Right lobe of liver (tissue), 6 donors: Measurements from ENCODE around the gene PDZD2. TPM values are rescaled to one million over a fixed set of nuclear protein-coding genes. Genes with fewer than 3 reads are reported as not detected.
"Not testable (repeated sequence)": the region's sequence is repeated elsewhere in the genome, so short reads cannot be mapped to it uniquely, and the experiment has no call there.

Experiments used
- ATAC-seq, 4 donors: fragments of 200-7000 bp; cut with Tn5 transposase; one replicate each; pipeline ENCODE4 v1.9.1; 2020; ENCODE audit warnings: mild to moderate bottlenecking in 4 of 4, moderate library complexity in 4 of 4
- DNase-seq, 3 donors: peaks; one replicate each; pipeline ENCODE4 v3.0.0-alpha.2; 2020
- H3K27ac ChIP-seq, 3 donors: fragments of 200-600 bp; one replicate each; pipeline ENCODE4 v1.8.0; 2022
- H3K27me3 ChIP-seq, 2 donors: fragments of 200-600 bp; one replicate each; pipeline ENCODE4 v1.8.0; 2022
- H3K36me3 ChIP-seq, 4 donors: fragments of 200-600 bp; sonication (generic) in 1 of 4; one replicate each; pipeline versions ENCODE4 v1.5.1 to v1.8.0; 2017 to 2022; ENCODE audit warnings: control low read depth in 1 of 4
- H3K4me1 ChIP-seq, 4 donors: fragments of 200-600 bp; sonication (generic) in 1 of 4; one replicate each; pipeline versions ENCODE4 v1.5.1 to v1.8.0; 2017 to 2022; ENCODE audit warnings: control low read depth in 1 of 4
- H3K4me3 ChIP-seq, 3 donors: fragments of 200-600 bp; one replicate each; pipeline ENCODE4 v1.8.0; 2022
- H3K9me3 ChIP-seq, 4 donors: fragments of 200-600 bp; sonication (generic) in 1 of 4; one replicate each; pipeline versions ENCODE4 v1.5.1 to v1.8.0; 2017 to 2022; ENCODE audit warnings: control low read depth in 1 of 4
- POLR2A ChIP-seq: fragments of 450-650 bp; IDR thresholded peaks from one replicate; pipeline ENCODE4 v1.6.1; 2017; ENCODE audit warnings: antibody characterized with exemption, mild to moderate bottlenecking
- WGBS: methylation state at CpG from one replicate; pipeline ENCODE4 v1.1.6; 2018; ENCODE audit warnings: low coverage, low lambda C conversion rate; ENCODE audit not compliant: insufficient coverage; ENCODE audit errors: missing lambda C conversion rate; 5-methylcytosine and 5-hydroxymethylcytosine counted together
- intact Hi-C, 2 donors: fragments of 100-400 bp; cut with DNase I; formaldehyde crosslinking; loops; one replicate each; pipeline versions ENCODE4 v1.11.2 to v1.14.1; 2022
- total RNA-seq, 6 experiments: library from RNA; depleted of rRNA in 2 of 6; stranded (reverse); fragments of >200 nt in 2 of 6; fragmentation: NEBNext Ultra II Directional in 3 of 6; extraction: Animal tissue kit (Norgen Biotek cat#: 25700) in 3 of 6; gene quantifications; one replicate each; pipeline versions ENCODE4 v1.1.0 to v1.2.4, GENCODE V29; 2016 to 2023
- TF ChIP-seq, protein P1 (sequence below), 4 donors: fragments of 200-600 bp in 3 of 4; fragments of 450-650 bp in 1 of 4; IDR thresholded peaks; one replicate each; pipeline versions ENCODE4 v1.5.1 to v1.8.0; 2016 to 2022; ENCODE audit warnings: antibody characterized with exemption in 4 of 4, mild to moderate bottlenecking in 2 of 4
- donor health status: DM: no; HTN: yes; CAD: no.
- donor health status: DM: no; HTN: no; CAD: no.
- donor health status: DM: no; HTN: no; CAD: no.
- donor health status: DM: no; HTN: yes; CAD: no.
- donor health status: DM: no; HTN: yes; CAD: no.

PDZD2 gene
- total RNA-seq, 6 experiments from 2014 or later, result 0.43 to 1.9 (median 0.88) TPM

DNA sequence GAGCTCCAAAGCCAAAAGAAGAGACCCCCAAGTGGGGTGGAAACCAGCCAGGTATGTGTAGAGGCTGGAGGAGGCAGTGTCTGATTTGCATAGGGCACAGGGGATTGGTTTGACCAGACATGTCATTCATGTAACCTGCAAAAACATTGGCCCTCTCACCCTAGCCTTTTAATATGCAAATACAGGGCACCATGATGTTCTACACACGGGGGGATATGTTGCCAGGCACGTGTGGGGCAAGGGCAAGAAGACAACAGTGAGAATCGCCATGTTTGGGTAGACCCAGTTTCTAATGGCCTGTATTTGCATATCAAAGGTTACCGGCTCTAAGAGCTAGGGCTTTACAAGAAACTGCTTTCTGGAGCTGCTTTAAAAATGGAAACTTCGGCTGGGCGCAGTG lies 326.3 kb downstream of the PDZD2 start:
- WGBS, result 61% methylated on average over 6 of the region's 6 CpGs
- Histone ChIP-seq H3K4me3 (no peak overlapping the region), H3K36me3 (no peaks in the 10 kb centered on the region), H3K27me3 (no peaks in the 10 kb centered on the region), H3K9me3 (no peaks in the 10 kb centered on the region), H3K4me1 (no peaks in the 10 kb centered on the region), H3K27ac (no peak overlapping the region)
- no peak for DNase-seq
- TF ChIP-seq POLR2A, result no peak
- ATAC-seq, result no peak
- intact Hi-C loops, result no loop called here

GRCh38 chr5:31966936-31967335 lies 328.0 kb downstream of the PDZD2 start:
- no peaks in the 10 kb centered on the region for H3K9me3 ChIP-seq
- WGBS, result 89% methylated on average over 5 of the region's 5 CpGs
- H3K27me3 ChIP-seq, result no peaks in the 10 kb centered on the region
- no peak overlapping the region for H3K27ac ChIP-seq
- DNase-seq (no peak), ATAC-seq (no peak)
- H3K36me3 ChIP-seq, result no peaks in the 10 kb centered on the region
- intact Hi-C loops, result no loop called here
- H3K4me1 ChIP-seq, result no peaks in the 10 kb centered on the region
- no peak overlapping the region for H3K4me3 ChIP-seq
- TF ChIP-seq, protein P1, sequence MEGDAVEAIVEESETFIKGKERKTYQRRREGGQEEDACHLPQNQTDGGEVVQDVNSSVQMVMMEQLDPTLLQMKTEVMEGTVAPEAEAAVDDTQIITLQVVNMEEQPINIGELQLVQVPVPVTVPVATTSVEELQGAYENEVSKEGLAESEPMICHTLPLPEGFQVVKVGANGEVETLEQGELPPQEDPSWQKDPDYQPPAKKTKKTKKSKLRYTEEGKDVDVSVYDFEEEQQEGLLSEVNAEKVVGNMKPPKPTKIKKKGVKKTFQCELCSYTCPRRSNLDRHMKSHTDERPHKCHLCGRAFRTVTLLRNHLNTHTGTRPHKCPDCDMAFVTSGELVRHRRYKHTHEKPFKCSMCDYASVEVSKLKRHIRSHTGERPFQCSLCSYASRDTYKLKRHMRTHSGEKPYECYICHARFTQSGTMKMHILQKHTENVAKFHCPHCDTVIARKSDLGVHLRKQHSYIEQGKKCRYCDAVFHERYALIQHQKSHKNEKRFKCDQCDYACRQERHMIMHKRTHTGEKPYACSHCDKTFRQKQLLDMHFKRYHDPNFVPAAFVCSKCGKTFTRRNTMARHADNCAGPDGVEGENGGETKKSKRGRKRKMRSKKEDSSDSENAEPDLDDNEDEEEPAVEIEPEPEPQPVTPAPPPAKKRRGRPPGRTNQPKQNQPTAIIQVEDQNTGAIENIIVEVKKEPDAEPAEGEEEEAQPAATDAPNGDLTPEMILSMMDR (IDR thresholded peaks at IDR 0.05), result no peak
- TF ChIP-seq POLR2A, result no peak

- intact Hi-C loops, result no loop called here
- H3K27me3 ChIP-seq, result no peaks in the 10 kb centered on the region
- DNase-seq, result no peak
- H3K4me1 ChIP-seq, result no peaks in the 10 kb centered on the region
- no peak overlapping the region for H3K4me3 ChIP-seq
- ATAC-seq, result no peak
- H3K36me3 ChIP-seq, result no peaks in the 10 kb centered on the region
- 36% methylated on average over 2 of the region's 3 CpGs for WGBS
- TF ChIP-seq, protein P1 (IDR thresholded peaks at IDR 0.05), result no peak
- TF ChIP-seq POLR2A, result no peak
- no peak overlapping the region for H3K27ac ChIP-seq
- H3K9me3 ChIP-seq, result no peaks in the 10 kb centered on the region
Measured at GRCh38 chr5:31967461-31967860, 328.5 kb downstream of the PDZD2 start.

DNA sequence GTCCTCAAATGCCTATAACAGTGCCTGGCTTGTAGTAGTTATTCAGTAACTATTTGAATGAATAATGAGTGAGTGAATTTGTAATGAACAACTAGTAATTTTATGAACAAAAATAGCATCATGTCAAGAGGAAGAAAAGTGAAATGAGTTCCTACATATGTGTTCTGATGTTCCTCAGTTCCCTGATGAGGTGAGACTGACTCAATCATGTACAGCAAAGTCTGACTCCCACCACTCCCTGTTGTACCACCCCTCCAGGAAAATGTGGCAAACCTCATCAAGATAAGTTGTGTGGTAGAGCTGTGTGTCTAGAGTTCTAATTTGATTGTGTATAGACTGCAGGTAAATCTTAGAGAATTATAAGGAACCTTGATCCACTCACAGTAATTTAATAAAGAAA lies 333.6 kb downstream of the PDZD2 start:
- no peak for TF ChIP-seq POLR2A
- TF ChIP-seq, protein P1 (IDR thresholded peaks at IDR 0.05), result no peak
- Histone ChIP-seq H3K9me3 (no peaks in the 10 kb centered on the region), H3K4me1 (no peaks in the 10 kb centered on the region), H3K27me3 (no peaks in the 10 kb centered on the region), H3K36me3 (no peaks in the 10 kb centered on the region), H3K4me3 (no peak overlapping the region), H3K27ac (no peak overlapping the region)
- intact Hi-C loops, result no loop called here
- DNase-seq (no peak), ATAC-seq (no peak)

GRCh38 chr5:31975189-31975612 lies 336.3 kb downstream of the PDZD2 start:
- H3K4me1 ChIP-seq, H3K9me3 ChIP-seq, DNase-seq, intact Hi-C loops, H3K27ac ChIP-seq, ATAC-seq, H3K4me3 ChIP-seq, H3K36me3 ChIP-seq, H3K27me3 ChIP-seq: not testable (repeated sequence)
- 92% methylated on average over 5 of the region's 5 CpGs for WGBS

DNA sequence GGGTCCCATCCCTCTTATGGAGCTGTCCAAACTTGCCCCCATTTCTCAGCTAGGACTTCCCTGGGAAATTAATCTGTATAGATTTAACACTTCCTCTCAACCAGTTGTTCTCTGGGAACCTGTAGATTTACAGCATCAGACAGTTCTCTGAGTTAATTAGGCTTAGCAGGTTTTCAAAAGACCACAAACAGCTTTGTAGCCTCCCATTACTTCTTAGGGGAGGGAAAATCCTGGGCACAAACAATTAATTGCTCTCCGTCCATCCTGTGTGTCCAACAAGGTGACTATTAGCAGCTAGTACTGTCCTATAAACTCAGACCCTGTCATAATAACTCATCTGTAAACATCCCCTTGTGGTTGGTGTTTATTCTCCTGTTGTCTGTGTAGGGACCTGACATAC lies 337.2 kb downstream of the PDZD2 start:
- H3K9me3 ChIP-seq, result no peaks in the 10 kb centered on the region
- H3K27ac ChIP-seq, result no peak overlapping the region
- DNase-seq (no peak), ATAC-seq (no peak)
- no peak for TF ChIP-seq POLR2A
- TF ChIP-seq, protein P1 (IDR thresholded peaks at IDR 0.05), result no peak
- H3K27me3 ChIP-seq, result no peaks in the 10 kb centered on the region
- no peaks in the 10 kb centered on the region for H3K4me1 ChIP-seq
- no peaks in the 10 kb centered on the region for H3K36me3 ChIP-seq
- intact Hi-C loops, result no loop called here
- 100% methylated on average over 1 of the region's 1 CpG for WGBS
- H3K4me3 ChIP-seq, result no peak overlapping the region
